Aorta (tissue), 5 donors: ENCODE results near the gene SNRPD2. TPM values are rescaled to one million over a fixed set of nuclear protein-coding genes. Genes with fewer than 3 reads are reported as not detected.
"Not testable (repeated sequence)": the region's sequence is repeated elsewhere in the genome, so short reads cannot be mapped to it uniquely, and the experiment has no call there.

Experiments
- ATAC-seq: fragments of 200-7000 bp; cut with Tn5 transposase; one replicate; pipeline ENCODE4 v1.9.1; 2022; ENCODE audit warnings: moderate library complexity; ENCODE audit not compliant: low FRiP score
- DNase-seq, 2 donors: peaks; one replicate each; pipeline ENCODE4 v3.0.0-alpha.2; 2020
- H3K27ac ChIP-seq, 2 donors: one replicate each; pipeline ENCODE4 v1.5.1; 2013; ENCODE audit warnings: low read length in 2 of 2, mild to moderate bottlenecking in 2 of 2, moderate library complexity in 2 of 2, control low read depth in 1 of 2, inconsistent platforms in 1 of 2, low read depth in 1 of 2
- H3K27me3 ChIP-seq, 2 donors: one replicate each; pipeline ENCODE4 v1.6.1; 2013; ENCODE audit warnings: control low read depth in 1 of 2, low read length in 1 of 2, mild to moderate bottlenecking in 1 of 2, moderate library complexity in 1 of 2; ENCODE audit not compliant: insufficient read depth in 2 of 2, control insufficient read depth in 1 of 2
- H3K36me3 ChIP-seq, 2 donors: one replicate each; pipeline ENCODE4 v1.6.1; 2013; ENCODE audit warnings: control low read depth in 1 of 2, low read length in 1 of 2, mild to moderate bottlenecking in 1 of 2; ENCODE audit not compliant: insufficient read depth in 2 of 2, control insufficient read depth in 1 of 2
- H3K4me1 ChIP-seq, 2 donors: one replicate each; pipeline ENCODE4 v1.6.1; 2013; ENCODE audit warnings: low read length in 2 of 2, control low read depth in 1 of 2, mild to moderate bottlenecking in 1 of 2, moderate library complexity in 1 of 2; ENCODE audit not compliant: insufficient read depth in 2 of 2, control insufficient read depth in 1 of 2
- H3K4me3 ChIP-seq, 2 donors: one replicate each; pipeline ENCODE4 v1.5.1; 2013; ENCODE audit warnings: low read length in 2 of 2, control low read depth in 1 of 2, mild to moderate bottlenecking in 1 of 2
- H3K9me3 ChIP-seq: one replicate; pipeline ENCODE4 v1.6.1; 2013; ENCODE audit warnings: mild to moderate bottlenecking, low read length; ENCODE audit not compliant: control insufficient read depth
- WGBS, 2 donors: extraction: QIAGEN DNeasy Blood & Tissue Kit; methylation state at CpG; one replicate each; pipeline ENCODE4 v1.1.7; 2013; 5-methylcytosine and 5-hydroxymethylcytosine counted together
- intact Hi-C, 2 donors: fragments of 100-400 bp; cut with DNase I; formaldehyde crosslinking; loops; one replicate each; pipeline versions ENCODE4 v1.14.2 to v1.15.0; 2022
- long read RNA-seq, 2 donors: library from polyadenylated mRNA; unstranded; transcript quantifications; one replicate each; pipeline ENCODE4 v2.0.0, GENCODE V29; 2020 to 2021
- polyA plus RNA-seq, 2 donors: library from polyadenylated mRNA; stranded (reverse); fragments of 200-250 nt; gene quantifications; one replicate each; pipeline ENCODE4 v1.2.3, GENCODE V29; 2013
- total RNA-seq, 2 donors: library from RNA; stranded (reverse); fragmentation: NEBNext Ultra II Directional; extraction: Animal tissue kit (Norgen Biotek cat#: 25700); gene quantifications; one replicate each; pipeline ENCODE4 v1.2.1, GENCODE V29; 2021
- donor health status: healthy with polysubstance abuse.
- donor health status: Bipolar disorder and iron deficiency.
- donor health status: DM: no; HTN: no; CAD: no.
- donor health status: DM: no; HTN: no; CAD: no.
- donor health status: DM: yes; HTN: yes; CAD: no.

The SNRPD2 gene
- 100 to 1,000 TPM; 203 to 206 TPM for total RNA-seq
- 100 to 1,000 TPM; 319 to 345 TPM for polyA plus RNA-seq
- long read RNA-seq, donor 1, transcript SNRPD2-201 (3 exons, 901 nt) = major isoform, 18 of 18 reads
- long read RNA-seq, donor 1, partial matches to known transcripts = 0 of 18 reads
- long read RNA-seq, donor 1, other reads (novel, unspliced or antisense) = 0 of 18 reads
- long read RNA-seq, donor 2, transcript SNRPD2-201 (3 exons, 901 nt) = major isoform, 35 of 37 reads
- long read RNA-seq, donor 2, partial matches to known transcripts = 1 of 37 reads
- long read RNA-seq, donor 2, other reads (novel, unspliced or antisense) = 1 of 37 reads

DNA sequence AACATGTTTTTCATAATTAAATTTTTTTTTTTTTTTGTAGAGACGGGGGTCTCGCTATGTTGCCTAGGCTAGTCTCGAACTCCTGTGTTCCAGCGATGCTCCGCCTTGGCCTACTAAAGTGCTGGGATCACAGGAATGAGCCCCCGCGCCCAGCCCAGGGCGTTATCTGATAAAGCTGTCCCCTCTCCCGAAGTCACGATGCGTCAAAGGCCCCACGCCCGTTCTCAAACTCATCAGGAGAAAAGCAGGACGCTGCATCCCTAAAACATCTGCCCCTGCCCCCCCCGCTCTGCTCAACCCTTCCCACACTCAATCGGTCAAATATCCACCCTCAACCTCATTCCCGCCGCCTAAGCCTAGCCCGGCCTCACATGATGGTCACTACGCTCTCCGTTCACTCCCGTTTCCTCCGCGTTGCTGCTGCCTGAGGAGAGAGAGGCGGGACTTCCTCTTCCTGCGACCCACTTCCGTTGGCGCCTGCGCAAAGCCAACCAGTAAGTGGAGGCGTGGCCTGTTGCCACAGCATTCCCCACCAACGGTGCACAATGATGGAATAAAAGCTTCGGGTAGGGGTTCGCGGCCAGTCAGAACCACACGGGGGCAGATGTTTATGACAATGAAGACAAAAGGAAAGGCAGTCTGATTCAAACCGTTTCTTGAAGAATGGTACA lies at the start of gene SNRPD2:
SNRPD2 (minus strand) TSS at position 438 of the 671 bp plus-strand sequence; CDS start at position 373, 65 bp downstream.
- H3K9me3 ChIP-seq = no peaks in the 10 kb centered on the region
- DNase-seq = peak; percentile 96 to 97
- H3K4me3 ChIP-seq = peak within 1 kb of the TSS; percentile 37 to 64
- peak within 1 kb of the TSS in 1 of 2 donors; percentile 79 for H3K27ac ChIP-seq
- intact Hi-C loops = loop anchor here in 1 of 2 donors (2.0 to 5.0 kb wide), 2 partner anchors 76 to 107 kb away; partner anchors contain the start of genes OPA3 and SIX5
- whole genome bisulfite sequencing, 2 donors = 0% methylated on average over 36 of the region's 36 CpGs
- H3K36me3 ChIP-seq = peaks cover 0 to 4% of the 10 kb centered on the region in 2 donors
- H3K27me3 ChIP-seq = no peaks in the 10 kb centered on the region
- ATAC-seq = peak; percentile 93
- H3K4me1 ChIP-seq = no peaks in the 10 kb centered on the region

DNA sequence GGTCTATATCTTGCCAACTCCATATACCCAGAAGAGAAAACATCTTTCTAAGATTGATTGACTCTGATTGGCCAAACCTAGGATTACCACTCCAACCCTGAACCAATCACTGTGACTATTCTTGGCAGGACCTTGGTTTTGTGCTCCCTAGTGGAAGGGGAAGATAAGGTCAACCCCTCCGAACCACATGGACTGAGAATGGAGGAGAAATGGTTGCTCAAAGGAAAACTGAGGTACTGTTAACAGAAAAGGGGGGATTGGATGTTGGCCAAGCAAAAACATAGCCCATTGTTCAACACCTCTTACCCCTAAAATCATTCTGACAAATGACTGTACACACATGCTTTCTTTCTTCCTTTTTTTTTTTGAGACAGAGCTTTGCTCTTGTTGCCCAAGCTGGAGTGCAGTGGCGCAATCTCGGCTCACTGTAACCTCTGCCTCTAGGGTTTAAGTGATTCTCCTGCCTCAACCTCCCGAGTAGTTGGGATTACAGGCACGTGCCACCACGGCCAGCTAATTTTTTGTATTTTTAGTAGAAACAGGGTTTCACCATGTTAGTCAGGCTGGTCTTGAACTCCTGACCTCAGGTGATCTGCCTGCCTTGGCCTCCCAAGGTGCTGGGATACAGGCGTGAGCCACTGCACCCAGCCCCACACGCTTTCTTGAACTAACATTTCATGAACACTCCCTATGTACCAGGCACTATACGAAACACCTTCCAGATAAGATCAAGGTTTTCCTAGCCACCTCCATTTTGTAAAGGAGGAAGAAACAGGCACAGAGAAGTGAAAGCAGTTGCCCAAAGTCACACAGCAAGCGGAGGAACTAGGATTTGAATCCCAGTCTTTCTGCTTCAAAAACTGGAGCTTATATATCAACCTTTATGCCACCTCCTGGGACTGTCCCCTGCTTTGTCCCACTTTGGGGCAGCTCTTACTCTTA lies 48.0 kb upstream of the SNRPD2 start:
- Histone ChIP-seq H3K27ac (no peak overlapping the region), H3K9me3 (no peaks in the 10 kb centered on the region), H3K36me3 (no peaks in the 10 kb centered on the region), H3K4me3 (no peak overlapping the region), H3K27me3 (no peaks in the 10 kb centered on the region), H3K4me1 (no peaks in the 10 kb centered on the region)
- no peak for DNase-seq
- 88 to 93% methylated on average over 10 of the region's 10 CpGs for WGBS, 2 donors
- intact Hi-C loops = no loop called here
- ATAC-seq = no peak

DNA sequence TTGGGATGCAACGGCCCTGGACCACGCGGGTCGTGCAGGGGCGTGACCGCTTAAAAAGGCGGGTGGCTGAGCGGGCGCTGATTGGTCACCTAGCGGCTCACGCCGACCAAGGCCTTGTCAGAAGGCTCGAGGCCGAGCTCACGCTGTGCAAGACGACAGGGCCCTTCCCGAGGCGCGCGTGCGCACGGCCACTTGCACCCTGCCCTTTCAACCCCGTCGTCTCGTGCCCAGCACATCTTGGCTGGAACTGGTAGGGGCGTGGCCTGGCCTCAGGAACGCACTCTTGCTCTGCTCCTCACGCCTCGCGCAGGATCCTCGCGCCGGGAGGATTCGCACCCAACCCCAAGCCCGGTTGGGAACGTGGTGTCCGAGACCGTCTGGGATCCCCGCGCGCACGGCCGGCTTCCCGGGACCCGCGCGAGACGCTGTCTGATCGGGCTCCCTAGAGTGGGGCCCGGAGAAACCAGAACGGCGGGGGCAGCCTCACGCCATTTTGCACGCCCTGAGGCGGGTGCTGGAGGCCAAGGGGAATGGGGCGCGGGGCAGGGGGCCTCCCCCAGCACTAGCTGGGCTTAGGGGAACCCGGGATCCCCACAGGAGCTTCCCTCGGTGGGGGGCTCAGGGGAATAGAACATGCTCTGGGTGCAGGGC lies 41.5 kb upstream of the SNRPD2 start, which contains the start of gene MEIOSIN:
MEIOSIN (plus strand) TSS at position 280 of the 651 bp plus-strand sequence. CDS start 1,938 bp downstream, outside the sequence.
- no peak within 1 kb of the TSS for H3K4me3 ChIP-seq
- 90 to 92% methylated on average over 59 of the region's 59 CpGs for WGBS, 2 donors
- no peaks in the 10 kb centered on the region for H3K4me1 ChIP-seq
- ATAC-seq = no peak
- no peaks in the 10 kb centered on the region for H3K9me3 ChIP-seq
- no peak within 1 kb of the TSS for H3K27ac ChIP-seq
- H3K27me3 ChIP-seq = no peaks in the 10 kb centered on the region
- no peak for DNase-seq
- intact Hi-C loops = loop anchor here (5.0 kb wide), 1 partner anchor 34 kb away; the partner anchor contains the start of gene SIX5 (in 2 of the 2)
- H3K36me3 ChIP-seq = no peaks in the 10 kb centered on the region

DNA sequence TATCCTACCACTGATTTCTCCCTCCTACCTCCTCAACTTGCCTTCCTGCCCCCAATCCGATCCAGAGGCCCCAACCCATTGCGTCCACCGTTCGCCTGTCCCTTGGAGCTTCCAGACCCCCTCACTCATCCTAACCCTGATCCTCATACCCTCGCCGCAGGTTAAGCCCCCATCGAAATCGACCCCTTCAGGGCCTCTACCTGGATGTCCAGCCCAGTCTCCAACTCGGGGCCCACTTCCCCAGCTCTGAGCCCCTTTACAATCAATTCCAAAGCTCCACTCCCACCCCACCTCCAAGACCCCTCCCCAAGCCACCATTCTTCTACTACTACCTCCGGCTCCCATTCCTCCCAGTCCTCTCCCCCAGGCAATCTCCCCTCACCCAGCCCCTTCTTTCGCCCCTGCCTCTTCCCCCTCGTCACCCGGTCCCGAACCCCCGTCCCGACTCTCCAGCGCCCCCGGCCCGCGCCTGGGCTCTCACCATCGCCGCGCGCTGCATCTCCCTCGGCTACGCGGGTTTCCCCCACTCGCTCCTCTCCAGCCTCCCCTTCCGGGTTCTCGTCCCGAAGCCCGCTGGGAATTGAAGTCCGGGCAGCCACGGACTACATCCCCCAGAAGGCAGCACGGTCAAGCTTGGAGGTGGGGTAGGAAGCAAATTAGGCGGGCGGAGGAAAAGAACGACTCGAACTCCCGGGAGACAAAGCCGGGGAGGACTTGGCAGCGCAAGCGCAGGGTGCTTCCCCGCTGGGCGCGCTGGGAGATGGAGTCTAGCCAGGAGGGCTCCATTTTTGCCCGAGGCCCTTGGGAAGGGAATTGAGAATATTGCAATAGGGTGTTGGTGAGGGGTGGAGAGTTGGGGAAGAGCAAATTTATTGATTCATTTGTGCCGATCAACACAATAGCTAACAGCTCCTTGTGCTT lies 38.9 kb upstream of the SNRPD2 start, which contains the start of gene FBXO46:
FBXO46 (minus strand) TSS at position 529 of the 921 bp plus-strand sequence. CDS start 17,401 bp downstream, outside the sequence.
- Histone ChIP-seq H3K4me1 (no peaks in the 10 kb centered on the region), H3K27me3 (no peaks in the 10 kb centered on the region), H3K36me3 (no peaks in the 10 kb centered on the region), H3K27ac (no peak within 1 kb of the TSS), H3K4me3 (peak within 1 kb of the TSS; percentile 74 to 83), H3K9me3 (no peaks in the 10 kb centered on the region)
- ATAC-seq = peak; percentile 99
- 1% methylated on average over 48 of the region's 48 CpGs for WGBS, 2 donors
- intact Hi-C loops = loop anchor here (5.0 kb wide), 1 partner anchor 37 kb away; the partner anchor contains the start of gene SIX5 (in 2 of the 2)
- DNase-seq = peak; percentile 98

DNA sequence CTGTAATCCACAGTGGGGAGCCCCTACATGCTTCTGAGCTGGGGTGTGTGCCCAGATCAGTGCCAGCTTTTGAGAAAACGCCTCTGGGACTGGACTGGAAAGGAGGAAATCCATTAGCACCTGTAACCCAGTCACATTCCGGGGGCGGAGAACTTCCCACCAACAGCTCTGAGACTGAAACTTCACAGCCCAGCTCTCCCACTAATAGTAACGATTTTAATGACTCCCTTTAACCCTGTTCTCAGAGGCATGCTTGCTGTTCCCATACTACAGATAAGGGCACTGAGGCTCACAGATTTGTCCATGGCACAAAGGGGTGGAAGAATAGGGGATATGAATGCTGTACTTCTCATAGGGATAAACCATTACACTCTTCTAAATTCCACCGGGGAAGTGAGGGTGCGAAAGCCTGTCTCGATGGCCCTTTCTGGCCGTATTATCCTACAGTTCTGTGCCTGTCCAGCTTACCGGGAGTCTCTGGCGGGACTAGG lies 38.1 kb upstream of the SNRPD2 start:
- WGBS, 2 donors = 6 to 8% methylated on average over 10 of the region's 10 CpGs
- Histone ChIP-seq H3K36me3 (no peaks in the 10 kb centered on the region), H3K27me3 (no peaks in the 10 kb centered on the region), H3K4me3 (peak overlapping the region; percentile 74 to 83), H3K27ac (no peak overlapping the region), H3K4me1 (no peaks in the 10 kb centered on the region), H3K9me3 (no peaks in the 10 kb centered on the region)
- ATAC-seq = no peak
- intact Hi-C loops = loop anchor here (5.0 kb wide), 1 partner anchor 37 kb away; the partner anchor contains the start of gene SIX5 (in 2 of the 2)
- no peak for DNase-seq

- H3K4me3 ChIP-seq, H3K27ac ChIP-seq, H3K4me1 ChIP-seq, H3K27me3 ChIP-seq, DNase-seq, intact Hi-C loops, H3K36me3 ChIP-seq, H3K9me3 ChIP-seq, ATAC-seq: not testable (repeated sequence)
- 92 to 94% methylated on average over 18 of the region's 18 CpGs for WGBS, 2 donors
Observed at GRCh38 chr19:45728683-45729082, 36.9 kb upstream of the SNRPD2 start.

- H3K9me3 ChIP-seq, H3K4me1 ChIP-seq, DNase-seq, H3K27ac ChIP-seq, H3K27me3 ChIP-seq, intact Hi-C loops, ATAC-seq, H3K4me3 ChIP-seq, H3K36me3 ChIP-seq: not testable (repeated sequence)
- 96 to 97% methylated on average over 11 of the region's 11 CpGs for WGBS, 2 donors
Observed at GRCh38 chr19:45720065-45720464, 28.3 kb upstream of the SNRPD2 start.
